ENCODE measurements around the gene PIK3IP1. TPM values are rescaled to one million over a fixed set of nuclear protein-coding genes. Genes with fewer than 3 reads are reported as not detected.

Gene PIK3IP1, protein sequence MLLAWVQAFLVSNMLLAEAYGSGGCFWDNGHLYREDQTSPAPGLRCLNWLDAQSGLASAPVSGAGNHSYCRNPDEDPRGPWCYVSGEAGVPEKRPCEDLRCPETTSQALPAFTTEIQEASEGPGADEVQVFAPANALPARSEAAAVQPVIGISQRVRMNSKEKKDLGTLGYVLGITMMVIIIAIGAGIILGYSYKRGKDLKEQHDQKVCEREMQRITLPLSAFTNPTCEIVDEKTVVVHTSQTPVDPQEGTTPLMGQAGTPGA
- 19.9 and 20.3 TPM in 2 replicates for total RNA-seq

DNA sequence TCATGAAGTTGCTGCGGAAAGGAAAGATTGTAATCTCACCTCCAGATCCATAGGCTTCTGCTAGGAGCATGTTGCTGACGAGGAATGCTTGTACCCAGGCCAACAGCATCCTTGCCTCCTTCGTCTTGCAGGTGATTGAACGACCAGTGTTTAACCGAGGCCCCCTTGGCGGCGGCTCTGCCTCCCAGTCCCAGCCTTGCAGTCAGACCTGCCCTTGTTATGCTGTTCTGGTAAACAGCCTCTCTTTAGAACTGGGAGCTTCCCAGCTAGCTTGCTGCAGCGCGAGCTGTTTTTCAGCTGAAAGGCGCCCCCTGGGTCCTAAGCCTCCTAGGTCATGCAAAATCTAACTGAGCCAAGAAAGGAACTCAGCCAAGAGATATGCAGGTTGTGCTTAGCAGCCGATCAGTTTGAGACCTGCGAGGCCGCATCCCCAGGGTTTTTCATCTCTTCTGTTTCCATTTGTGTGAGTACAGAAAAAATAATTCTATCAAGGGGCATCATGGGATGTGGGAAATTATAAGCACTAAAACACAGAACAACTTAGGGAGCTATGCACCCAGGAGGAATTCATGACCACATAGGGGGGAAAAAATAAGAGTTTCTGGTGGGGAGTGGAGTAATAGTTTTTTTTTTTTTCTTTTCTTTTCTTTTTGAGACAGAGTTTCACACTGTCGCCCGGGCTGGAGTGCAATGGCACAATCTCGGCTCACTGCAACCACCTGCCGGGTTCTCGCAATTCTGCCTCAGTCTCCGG, at the start of gene PIK3IP1:
TSS of gene PIK3IP1 (minus strand) at position 253 of the 754 bp plus-strand sequence. CDS start at position 109, 144 bp downstream.

Other genes starting within 250 kb of the PIK3IP1 start
- gene SMTN, start 211.2 kb downstream of the PIK3IP1 start, total RNA-seq = 29.9 and 43.5 TPM in 2 replicates
- gene SELENOM, start 184.9 kb downstream of the PIK3IP1 start, total RNA-seq = 577 and 641 TPM in 2 replicates
- not detected in 2 replicates for gene INPP5J, start 169.5 kb downstream of the PIK3IP1 start, total RNA-seq
- gene PLA2G3, start 152.0 kb downstream of the PIK3IP1 start, total RNA-seq = not detected in 2 replicates
- gene RNF185, start 132.3 kb downstream of the PIK3IP1 start, total RNA-seq = 24.1 and 24.5 TPM in 2 replicates
- gene LIMK2, start 80.2 kb downstream of the PIK3IP1 start, total RNA-seq = 7.8 and 11.0 TPM in 2 replicates
- gene PATZ1, start 53.9 kb upstream of the PIK3IP1 start, total RNA-seq = 11.5 and 15.7 TPM in 2 replicates
- 43.3 and 65.2 TPM in 2 replicates for gene DRG1, start 107.1 kb upstream of the PIK3IP1 start, total RNA-seq
- 5.9 and 9.5 TPM in 2 replicates for gene EIF4ENIF1, start 197.4 kb upstream of the PIK3IP1 start, total RNA-seq
- 4.2 and 5.7 TPM in 2 replicates for gene SFI1, start 204.0 kb upstream of the PIK3IP1 start, total RNA-seq